CD14-positive monocyte (primary cell): Measurements from ENCODE around the gene IFRD2. TPM values are rescaled to one million over a fixed set of nuclear protein-coding genes. Genes with fewer than 3 reads are reported as not detected.

Experiments used
- DNase-seq, 3 donors: peaks; one replicate each; pipeline ENCODE4 v3.0.0-alpha.2; 2011 to 2022
- H2AFZ ChIP-seq: 2 replicates; pipeline ENCODE4 v1.6.0; 2012; ENCODE audit warnings: mild to moderate bottlenecking, low read depth, low read length, inconsistent platforms; ENCODE audit not compliant: insufficient read depth, poor library complexity, severe bottlenecking
- H3K27ac ChIP-seq, 2 donors: 1 replicate in 1 of 2; 2 replicates in 1 of 2; pipeline ENCODE4 v1.5.1; 2012 to 2013; ENCODE audit warnings: low read length in 2 of 2, control low read depth in 1 of 2, inconsistent platforms in 1 of 2, low read depth in 1 of 2, mild to moderate bottlenecking in 1 of 2
- H3K27me3 ChIP-seq, 2 donors: one replicate each; pipeline versions ENCODE4 v1.6.0 to v1.6.1; 2011 to 2013; ENCODE audit warnings: low read length in 2 of 2; ENCODE audit not compliant: control insufficient read depth in 2 of 2, insufficient read depth in 2 of 2
- H3K36me3 ChIP-seq, 2 donors: replicated peaks in 1 of 2; 1 replicate in 1 of 2; 2 replicates in 1 of 2; pipeline versions ENCODE4 v1.5.1 to v1.6.1; 2012 to 2013; ENCODE audit warnings: low read length in 2 of 2, control low read depth in 1 of 2, inconsistent platforms in 1 of 2, mild to moderate bottlenecking in 1 of 2; ENCODE audit not compliant: insufficient read depth in 2 of 2, control insufficient read depth in 1 of 2
- H3K4me1 ChIP-seq, 2 donors: 1 replicate in 1 of 2; 2 replicates in 1 of 2; pipeline versions ENCODE4 v1.5.1 to v1.6.1; 2012 to 2013; ENCODE audit warnings: low read length in 2 of 2, control low read depth in 1 of 2, inconsistent platforms in 1 of 2, mild to moderate bottlenecking in 1 of 2, moderate library complexity in 1 of 2; ENCODE audit not compliant: insufficient read depth in 2 of 2, control insufficient read depth in 1 of 2
- H3K4me2 ChIP-seq: replicated peaks from 2 replicates; pipeline ENCODE3; 2012; ENCODE audit warnings: low read length, moderate library complexity, mild to moderate bottlenecking; ENCODE audit not compliant: poor library complexity, severe bottlenecking; ENCODE audit errors: extremely low read depth
- H3K4me3 ChIP-seq, 3 experiments: fragments of 200-600 bp in 1 of 3; sonication (generic) in 1 of 3; replicated peaks in 1 of 3; 1 replicate in 2 of 3; 2 replicates in 1 of 3; pipeline ENCODE4 v1.5.1; 2011 to 2013; ENCODE audit warnings: low read length in 3 of 3, mild to moderate bottlenecking in 3 of 3, control low read depth in 2 of 3, low read depth in 2 of 3, inconsistent platforms in 1 of 3, moderate library complexity in 1 of 3
- H3K79me2 ChIP-seq: 2 replicates; pipeline ENCODE4 v1.6.0; 2012; ENCODE audit warnings: mild to moderate bottlenecking, control low read depth, inconsistent platforms, low read length, moderate library complexity; ENCODE audit not compliant: insufficient read depth
- H3K9ac ChIP-seq: 2 replicates; pipeline ENCODE4 v1.6.0; 2017; ENCODE audit warnings: low read length, mild to moderate bottlenecking; ENCODE audit not compliant: insufficient read depth, poor library complexity, severe bottlenecking
- H3K9me3 ChIP-seq, 2 donors: replicated peaks in 1 of 2; 1 replicate in 1 of 2; 2 replicates in 1 of 2; pipeline versions ENCODE4 v1.5.1 to v1.6.1; 2012 to 2013; ENCODE audit warnings: low read length in 2 of 2, control low read depth in 1 of 2; ENCODE audit not compliant: control insufficient read depth in 1 of 2, insufficient read depth in 1 of 2
- H4K20me1 ChIP-seq: 2 replicates; pipeline ENCODE4 v1.6.0; 2012; ENCODE audit warnings: mild to moderate bottlenecking, low read length, control low read depth, moderate library complexity; ENCODE audit not compliant: insufficient read depth
- H3K27ac Mint-ChIP-seq, 7 donors: one replicate each; pipeline ENCODE4 v1.8.0; 2020; ENCODE audit warnings: mild to moderate bottlenecking in 7 of 7, mixed read lengths in 7 of 7, moderate library complexity in 6 of 7, inconsistent platforms in 2 of 7
- H3K27me3 Mint-ChIP-seq, 3 donors: one replicate each; pipeline ENCODE4 v1.8.0; 2021 to 2022; ENCODE audit warnings: low read depth in 3 of 3, mild to moderate bottlenecking in 3 of 3, mixed read lengths in 3 of 3, moderate library complexity in 3 of 3, inconsistent platforms in 1 of 3
- H3K36me3 Mint-ChIP-seq, 2 donors: one replicate each; pipeline ENCODE4 v1.8.0; 2020; ENCODE audit warnings: mixed read lengths in 2 of 2, inconsistent platforms in 1 of 2, mild to moderate bottlenecking in 1 of 2
- H3K4me1 Mint-ChIP-seq: one replicate; pipeline ENCODE4 v1.8.0; 2020; ENCODE audit warnings: mild to moderate bottlenecking, mixed read lengths
- H3K4me3 Mint-ChIP-seq, 2 donors: one replicate each; pipeline ENCODE4 v1.8.0; 2020; ENCODE audit warnings: mild to moderate bottlenecking in 2 of 2, mixed read lengths in 2 of 2, moderate library complexity in 1 of 2
- H3K9me3 Mint-ChIP-seq, 7 donors: one replicate each; pipeline ENCODE4 v1.8.0; 2020 to 2022; ENCODE audit warnings: mixed read lengths in 7 of 7, mild to moderate bottlenecking in 6 of 7, moderate library complexity in 6 of 7, inconsistent platforms in 2 of 7
- WGBS: methylation state at CpG from one replicate; pipeline ENCODE4 v1.1.5; 2013; ENCODE audit warnings: missing lambda C conversion rate; ENCODE audit not compliant: insufficient coverage; 5-methylcytosine and 5-hydroxymethylcytosine counted together
- intact Hi-C, 2 donors: fragments of 100-400 bp; cut with micrococcal nuclease; formaldehyde crosslinking; loops; one replicate each; pipeline versions ENCODE4 v1.15.0 to v1.15.1; 2023
- polyA plus RNA-seq, 3 donors: library from polyadenylated mRNA; depleted of rRNA in 1 of 3; unstranded in 2 of 3; stranded (reverse) in 1 of 3; fragments of 300-500 nt in 2 of 3; fragments of >200 nt in 1 of 3; fragmentation: Illumina TruSeq in 2 of 3; gene quantifications; 1 replicate in 2 of 3; 2 replicates in 1 of 3; pipeline ENCODE4 v1.2.3, GENCODE V29; 2012 to 2021
- TF ChIP-seq, protein P1 (sequence below): fragments of 200-600 bp; IDR thresholded peaks from one replicate; pipeline ENCODE4 v1.8.0; 2022; ENCODE audit warnings: antibody characterized with exemption, mild to moderate bottlenecking

The IFRD2 gene
- polyA plus RNA-seq, 3 donors = 17.1 to 35.1 (median 23.3) TPM

DNA sequence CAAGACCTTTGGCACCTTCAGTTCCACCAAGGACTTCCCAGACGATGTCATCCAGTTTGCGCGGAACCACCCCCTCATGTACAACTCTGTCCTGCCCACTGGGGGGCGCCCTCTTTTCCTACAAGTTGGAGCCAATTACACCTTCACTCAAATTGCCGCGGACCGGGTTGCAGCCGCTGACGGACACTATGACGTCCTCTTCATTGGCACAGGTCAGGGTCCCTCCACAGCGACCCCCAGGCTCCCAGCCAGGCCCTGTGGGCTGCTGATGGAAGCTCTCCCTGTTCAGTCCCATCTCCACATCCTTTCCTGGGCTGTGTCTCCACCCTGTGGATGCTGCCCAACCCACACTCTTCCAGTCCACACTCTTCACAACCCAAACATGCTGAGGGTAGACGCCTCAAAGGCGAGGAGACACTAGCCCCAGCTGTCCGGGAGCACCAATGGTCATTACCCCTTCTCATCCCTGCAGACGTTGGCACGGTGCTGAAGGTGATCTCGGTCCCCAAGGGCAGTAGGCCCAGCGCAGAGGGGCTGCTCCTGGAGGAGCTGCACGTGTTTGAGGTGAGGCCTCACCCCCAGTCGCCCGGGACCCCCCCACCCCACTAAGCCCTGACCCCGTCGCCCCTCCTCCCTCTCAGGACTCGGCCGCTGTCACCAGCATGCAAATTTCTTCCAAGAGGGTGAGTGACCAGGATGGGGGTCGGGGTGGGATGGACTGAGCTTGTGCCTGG, 17.7 kb downstream of the IFRD2 start:
- DNase-seq = peak in 2 of 3 donors; percentile 61 to 77
- peaks cover 45 to 62% (median 61%) of the 10 kb centered on the region in 3 donors for H3K27me3 Mint-ChIP-seq
- no peak overlapping the region for H3K27ac Mint-ChIP-seq
- peak overlapping the region in 1 of 2 donors; percentile 84 for H3K4me3 Mint-ChIP-seq
- Histone ChIP-seq H3K4me1 (peaks cover 16 to 34% of the 10 kb centered on the region in 2 donors), H3K27ac (no peak overlapping the region), H3K79me2 (no peaks in the 10 kb centered on the region), H2AFZ (no peak overlapping the region), H3K36me3 (no peaks in the 10 kb centered on the region), H4K20me1 (no peaks in the 10 kb centered on the region), H3K9ac (no peak overlapping the region), H3K4me3 (no peak overlapping the region), H3K9me3 (peaks cover 3 to 11% of the 10 kb centered on the region in 2 donors), H3K4me2 (no peak overlapping the region), H3K27me3 (peaks cover 24 to 50% of the 10 kb centered on the region in 2 donors)
- 6% methylated on average over 17 of the region's 26 CpGs for WGBS
- peaks cover 6 to 8% of the 10 kb centered on the region in 2 donors for H3K36me3 Mint-ChIP-seq
- H3K4me1 Mint-ChIP-seq = peaks cover 26% of the 10 kb centered on the region
- H3K9me3 Mint-ChIP-seq = peaks cover 0 to 18% (median 13%) of the 10 kb centered on the region in 7 donors
- TF ChIP-seq, protein P1, sequence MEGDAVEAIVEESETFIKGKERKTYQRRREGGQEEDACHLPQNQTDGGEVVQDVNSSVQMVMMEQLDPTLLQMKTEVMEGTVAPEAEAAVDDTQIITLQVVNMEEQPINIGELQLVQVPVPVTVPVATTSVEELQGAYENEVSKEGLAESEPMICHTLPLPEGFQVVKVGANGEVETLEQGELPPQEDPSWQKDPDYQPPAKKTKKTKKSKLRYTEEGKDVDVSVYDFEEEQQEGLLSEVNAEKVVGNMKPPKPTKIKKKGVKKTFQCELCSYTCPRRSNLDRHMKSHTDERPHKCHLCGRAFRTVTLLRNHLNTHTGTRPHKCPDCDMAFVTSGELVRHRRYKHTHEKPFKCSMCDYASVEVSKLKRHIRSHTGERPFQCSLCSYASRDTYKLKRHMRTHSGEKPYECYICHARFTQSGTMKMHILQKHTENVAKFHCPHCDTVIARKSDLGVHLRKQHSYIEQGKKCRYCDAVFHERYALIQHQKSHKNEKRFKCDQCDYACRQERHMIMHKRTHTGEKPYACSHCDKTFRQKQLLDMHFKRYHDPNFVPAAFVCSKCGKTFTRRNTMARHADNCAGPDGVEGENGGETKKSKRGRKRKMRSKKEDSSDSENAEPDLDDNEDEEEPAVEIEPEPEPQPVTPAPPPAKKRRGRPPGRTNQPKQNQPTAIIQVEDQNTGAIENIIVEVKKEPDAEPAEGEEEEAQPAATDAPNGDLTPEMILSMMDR = peak; percentile 92
- intact Hi-C loops = loop anchor here in 1 of 2 donors (5.0 kb wide), 1 partner anchor 152 kb away; no protein-coding TSS in a partner anchor

DNA sequence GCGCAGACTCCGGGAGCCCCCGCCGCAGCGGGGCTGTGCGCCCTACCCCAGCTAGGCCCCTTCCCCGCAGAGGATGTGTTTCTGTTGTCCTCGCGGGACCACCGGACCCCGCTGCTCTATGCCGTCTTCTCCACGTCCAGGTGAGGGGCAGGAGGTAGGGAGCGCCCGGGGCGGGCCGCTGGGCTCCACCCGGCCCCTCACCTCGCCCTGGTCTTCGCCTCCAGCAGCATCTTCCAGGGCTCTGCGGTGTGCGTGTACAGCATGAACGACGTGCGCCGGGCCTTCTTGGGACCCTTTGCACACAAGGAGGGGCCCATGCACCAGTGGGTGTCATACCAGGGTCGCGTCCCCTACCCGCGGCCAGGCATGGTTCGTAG, 18.6 kb downstream of the IFRD2 start:
- Histone ChIP-seq H3K36me3 (no peaks in the 10 kb centered on the region), H3K4me3 (peak overlapping the region in 1 of 3 experiments; percentile 72), H3K4me2 (peak overlapping the region; percentile 82), H4K20me1 (no peaks in the 10 kb centered on the region), H3K9me3 (peaks cover 3 to 11% of the 10 kb centered on the region in 2 donors), H3K79me2 (no peaks in the 10 kb centered on the region), H3K4me1 (peaks cover 16 to 34% of the 10 kb centered on the region in 2 donors), H3K27me3 (peaks cover 24 to 50% of the 10 kb centered on the region in 2 donors), H2AFZ (peak overlapping the region; percentile 79), H3K27ac (no peak overlapping the region), H3K9ac (peak overlapping the region; percentile 54)
- Mint-ChIP-seq H3K4me3 (peak overlapping the region in 1 of 2 donors; percentile 84), H3K27ac (no peak overlapping the region), H3K9me3 (peaks cover 0 to 18% (median 13%) of the 10 kb centered on the region in 7 donors), H3K27me3 (peaks cover 47 to 64% (median 60%) of the 10 kb centered on the region in 3 donors), H3K4me1 (peaks cover 26% of the 10 kb centered on the region), H3K36me3 (peaks cover 6 to 8% of the 10 kb centered on the region in 2 donors)
- no peak for DNase-seq
- intact Hi-C loops = loop anchor here (1.0 to 5.0 kb wide), 5 partner anchors 46 to 153 kb away; no protein-coding TSS in a partner anchor
- TF ChIP-seq, protein P1 = no peak
- WGBS = 31% methylated on average over 28 of the region's 31 CpGs
